Heart left ventricle (tissue), 16 donors: ENCODE results near the gene DOCK1. TPM values are rescaled to one million over a fixed set of nuclear protein-coding genes. Genes with fewer than 3 reads are reported as not detected.

Experiments used
- ATAC-seq, 4 donors: fragments of 200-7000 bp; cut with Tn5 transposase; one replicate each; pipeline ENCODE4 v1.9.1; 2020 to 2022; ENCODE audit warnings: moderate library complexity in 4 of 4, mild to moderate bottlenecking in 3 of 4, moderate number of reproducible peaks in 1 of 4
- DNase-seq, 5 donors: peaks; one replicate each; pipeline ENCODE4 v3.0.0-alpha.2; 2020
- H3K27ac ChIP-seq, 12 donors: fragments of 200-600 bp; sonication (generic) in 4 of 12; one replicate each; pipeline versions ENCODE4 v1.5.0 to v1.8.0; 2016 to 2022; ENCODE audit warnings: mild to moderate bottlenecking in 2 of 12
- H3K27me3 ChIP-seq, 9 donors: fragments of 200-600 bp; sonication (generic) in 2 of 9; one replicate each; pipeline versions ENCODE4 v1.5.1 to v1.8.0; 2016 to 2022; ENCODE audit warnings: mild to moderate bottlenecking in 3 of 9
- H3K36me3 ChIP-seq, 9 donors: fragments of 200-600 bp; sonication (generic) in 2 of 9; one replicate each; pipeline versions ENCODE4 v1.5.0 to v1.8.0; 2018 to 2022; ENCODE audit warnings: mild to moderate bottlenecking in 2 of 9
- H3K4me1 ChIP-seq, 12 donors: fragments of 200-600 bp; sonication (generic) in 4 of 12; one replicate each; pipeline versions ENCODE4 v1.5.0 to v1.8.0; 2016 to 2022; ENCODE audit warnings: mild to moderate bottlenecking in 3 of 12
- H3K4me3 ChIP-seq, 12 donors: fragments of 200-600 bp; sonication (generic) in 4 of 12; one replicate each; pipeline versions ENCODE4 v1.5.0 to v1.8.0; 2017 to 2022; ENCODE audit warnings: mild to moderate bottlenecking in 9 of 12, moderate library complexity in 4 of 12
- H3K9me3 ChIP-seq, 12 donors: fragments of 200-600 bp; sonication (generic) in 4 of 12; one replicate each; pipeline versions ENCODE4 v1.5.0 to v1.8.0; 2016 to 2022; ENCODE audit warnings: mild to moderate bottlenecking in 1 of 12
- CTCF ChIP-seq, 12 donors: fragments of 200-600 bp; sonication (generic) in 4 of 12; IDR thresholded peaks; one replicate each; pipeline versions ENCODE4 v1.5.0 to v1.8.0; 2018 to 2022; ENCODE audit warnings: antibody characterized with exemption in 12 of 12, mild to moderate bottlenecking in 5 of 12
- POLR2A ChIP-seq, 2 donors: fragments of 450-650 bp; IDR thresholded peaks; one replicate each; pipeline ENCODE4 v1.6.1; 2017; ENCODE audit warnings: antibody characterized with exemption in 2 of 2, mild to moderate bottlenecking in 2 of 2, moderate library complexity in 2 of 2
- WGBS, 4 donors: extraction: QIAGEN DNeasy Blood & Tissue Kit in 2 of 4; methylation state at CpG; one replicate each; pipeline versions ENCODE4 v1.1.5 to v1.1.7; 2013 to 2018; 5-methylcytosine and 5-hydroxymethylcytosine counted together
- intact Hi-C, 10 donors: fragments of 100-400 bp; cut with DNase I; formaldehyde crosslinking; loops; one replicate each; pipeline versions ENCODE4 v1.11.1 to v1.14.2; 2022
- polyA plus RNA-seq, 2 donors: library from polyadenylated mRNA; stranded (reverse); fragments of 200-250 nt; gene quantifications; one replicate each; pipeline ENCODE4 v1.2.3, GENCODE V29; 2013
- total RNA-seq, 9 donors: library from RNA; depleted of rRNA in 2 of 9; stranded (reverse); fragments of >200 nt in 2 of 9; fragmentation: NEBNext Ultra II Directional in 3 of 9; extraction: Animal tissue kit (Norgen Biotek cat#: 25700) in 3 of 9; gene quantifications; one replicate each; pipeline versions ENCODE4 v1.1.0 to v1.2.4, GENCODE V29; 2016 to 2023
- donor health status: ischemic (EF 13 %, LVEDD 7.1; RV severe dilation, severe dysfunction).
- donor health status: healthy with polysubstance abuse.
- donor health status: DM: no; HTN: yes; CAD: no.
- donor health status: DM: no; HTN: no; CAD: no.
- donor health status: ischemic (EF 25% LVEDD 6.9; RV normal size, moderate dysfunction).
- donor health status: ischemic (EF 25% LVEDD 5.7; RV mildly dilated, moderate dysfunction).
- donor health status: healthy.
- donor health status: DM: yes; HTN: yes; CAD: no.
- donor health status: ischemic (EF 35%, LVEDD 5.7; RV mildly dilated, moderate dysfunction).
- donor health status: nonischemic (EF 11% LVEDD 7.7; RV severe dilation, severe dysfunction).
- donor health status: DM: yes; HTN: yes; CAD: no.
- donor health status: PGD.
- donor health status: ischemic (EF 29% LVEDD 5.4; RV normal size, mild dysfunction).
- donor health status: nonischemic (EF 23%, LVEDD 6.1; RV moderate dilation, normal function).

DOCK1 gene
- total and polyA plus RNA-seq, 11 donors, result 5.0 to 31.6 (median 18.6) TPM

GRCh38 chr10:126910196-126910595, 5.0 kb downstream of the DOCK1 start:
- no peak for ATAC-seq
- no peak for DNase-seq
- 94 to 95% (median 94%) methylated on average over 7 of the region's 7 CpGs for WGBS, 4 donors
- H3K4me1 ChIP-seq, result peaks cover 0 to 40% (median 18%) of the 10 kb centered on the region in 12 donors
- H3K36me3 ChIP-seq, result peaks cover 0 to 6% (median 0%) of the 10 kb centered on the region in 9 donors
- H3K9me3 ChIP-seq, result no peaks in the 10 kb centered on the region
- intact Hi-C loops, result no loop called here
- no peak overlapping the region for H3K27ac ChIP-seq
- no peak for TF ChIP-seq CTCF (IDR thresholded peaks at IDR 0.05)
- TF ChIP-seq POLR2A (IDR thresholded peaks at IDR 0.05), result no peak
- no peak overlapping the region for H3K4me3 ChIP-seq
- H3K27me3 ChIP-seq, result no peaks in the 10 kb centered on the region

- WGBS, 4 donors, result 88 to 93% (median 92%) methylated on average over 6 of the region's 6 CpGs
- DNase-seq (no peak), ATAC-seq (no peak)
- Histone ChIP-seq H3K27me3 (no peaks in the 10 kb centered on the region), H3K4me3 (no peak overlapping the region), H3K9me3 (no peaks in the 10 kb centered on the region), H3K36me3 (peaks cover 0 to 6% (median 0%) of the 10 kb centered on the region in 9 donors), H3K4me1 (peaks cover 0 to 40% (median 18%) of the 10 kb centered on the region in 12 donors), H3K27ac (no peak overlapping the region)
- intact Hi-C loops, result no loop called here
- TF ChIP-seq POLR2A (IDR thresholded peaks at IDR 0.05) (no peak), CTCF (IDR thresholded peaks at IDR 0.05) (no peak)
Measured at GRCh38 chr10:126910798-126911197, 5.6 kb downstream of the DOCK1 start.

DNA sequence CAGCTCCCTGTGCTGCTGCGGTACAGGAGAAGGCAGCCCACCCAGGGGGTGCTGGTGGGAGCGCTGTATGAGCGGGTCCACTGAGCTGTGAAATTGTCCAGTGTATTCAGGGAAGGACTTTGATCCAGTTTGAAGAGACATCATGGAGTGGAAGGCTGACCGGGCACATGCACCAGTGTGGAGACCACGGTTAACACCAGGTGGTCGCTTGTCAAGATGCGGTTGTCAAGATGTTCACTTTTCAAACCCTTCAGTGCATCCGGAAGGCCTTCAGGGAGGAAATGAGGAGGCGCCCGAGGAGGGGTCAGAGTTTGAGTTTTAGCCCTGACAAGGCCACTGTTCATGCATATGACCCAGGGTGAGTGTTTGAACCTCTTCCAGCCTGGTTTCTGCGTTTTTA, 6.1 kb downstream of the DOCK1 start:
- DNase-seq, result no peak
- WGBS, 4 donors, result 94 to 95% (median 94%) methylated on average over 11 of the region's 11 CpGs
- Histone ChIP-seq H3K36me3 (peaks cover 0 to 6% (median 0%) of the 10 kb centered on the region in 9 donors), H3K27me3 (no peaks in the 10 kb centered on the region), H3K4me1 (peaks cover 0 to 40% (median 18%) of the 10 kb centered on the region in 12 donors), H3K27ac (no peak overlapping the region), H3K4me3 (no peak overlapping the region), H3K9me3 (no peaks in the 10 kb centered on the region)
- TF ChIP-seq POLR2A (IDR thresholded peaks at IDR 0.05), result no peak
- TF ChIP-seq CTCF (IDR thresholded peaks at IDR 0.05), result no peak
- no peak for ATAC-seq
- intact Hi-C loops, result no loop called here

GRCh38 chr10:126913316-126913715, 8.1 kb downstream of the DOCK1 start:
- H3K9me3 ChIP-seq, result no peaks in the 10 kb centered on the region
- TF ChIP-seq CTCF (IDR thresholded peaks at IDR 0.05), result no peak
- no peak for TF ChIP-seq POLR2A (IDR thresholded peaks at IDR 0.05)
- intact Hi-C loops, result no loop called here
- peaks cover 0 to 6% (median 0%) of the 10 kb centered on the region in 9 donors for H3K36me3 ChIP-seq
- no peaks in the 10 kb centered on the region for H3K27me3 ChIP-seq
- 80 to 91% (median 88%) methylated on average over 10 to 11 of the region's 11 CpGs for WGBS, 4 donors
- ATAC-seq (no peak), DNase-seq (no peak)
- H3K27ac ChIP-seq, result no peak overlapping the region
- H3K4me3 ChIP-seq, result no peak overlapping the region
- peaks cover 0 to 34% (median 18%) of the 10 kb centered on the region in 12 donors for H3K4me1 ChIP-seq
